Large intestine (tissue), 3 donors: ENCODE results near the gene SCGB1C2. TPM values are rescaled to one million over a fixed set of nuclear protein-coding genes. Genes with fewer than 3 reads are reported as not detected.

Experiments
- DNase-seq, 2 donors: peaks; one replicate each; pipeline versions ENCODE4 v3.0.0 to v3.0.0-alpha.2; 2013
- H3K27ac ChIP-seq: one replicate; pipeline ENCODE4 v1.5.1; 2013; ENCODE audit warnings: low read length
- H3K27me3 ChIP-seq: 2 replicates; pipeline ENCODE4 v1.6.1; 2013; ENCODE audit warnings: low read length; ENCODE audit not compliant: control insufficient read depth, insufficient read depth
- H3K36me3 ChIP-seq: 2 replicates; pipeline ENCODE4 v1.6.1; 2013; ENCODE audit warnings: low read length; ENCODE audit not compliant: control insufficient read depth, insufficient read depth
- H3K4me1 ChIP-seq: one replicate; pipeline ENCODE4 v1.6.1; 2013; ENCODE audit warnings: low read length; ENCODE audit not compliant: control insufficient read depth, insufficient read depth
- H3K4me3 ChIP-seq: one replicate; pipeline ENCODE4 v1.5.1; 2013; ENCODE audit warnings: low read length
- H3K9me3 ChIP-seq: one replicate; pipeline ENCODE4 v1.6.1; 2013; ENCODE audit warnings: mild to moderate bottlenecking, low read depth, low read length, moderate library complexity; ENCODE audit not compliant: control insufficient read depth
- WGBS: methylation state at CpG from one replicate; pipeline ENCODE4 v1.1.5; 2013; ENCODE audit warnings: low lambda C conversion rate; ENCODE audit not compliant: insufficient coverage; 5-methylcytosine and 5-hydroxymethylcytosine counted together
- polyA plus RNA-seq: library from polyadenylated mRNA; unstranded; fragments of 120-200 nt; gene quantifications from one replicate; pipeline ENCODE4 v1.2.1, GENCODE V29; 2013

The SCGB1C2 gene
- polyA plus RNA-seq, 1 donor = not detected

DNA sequence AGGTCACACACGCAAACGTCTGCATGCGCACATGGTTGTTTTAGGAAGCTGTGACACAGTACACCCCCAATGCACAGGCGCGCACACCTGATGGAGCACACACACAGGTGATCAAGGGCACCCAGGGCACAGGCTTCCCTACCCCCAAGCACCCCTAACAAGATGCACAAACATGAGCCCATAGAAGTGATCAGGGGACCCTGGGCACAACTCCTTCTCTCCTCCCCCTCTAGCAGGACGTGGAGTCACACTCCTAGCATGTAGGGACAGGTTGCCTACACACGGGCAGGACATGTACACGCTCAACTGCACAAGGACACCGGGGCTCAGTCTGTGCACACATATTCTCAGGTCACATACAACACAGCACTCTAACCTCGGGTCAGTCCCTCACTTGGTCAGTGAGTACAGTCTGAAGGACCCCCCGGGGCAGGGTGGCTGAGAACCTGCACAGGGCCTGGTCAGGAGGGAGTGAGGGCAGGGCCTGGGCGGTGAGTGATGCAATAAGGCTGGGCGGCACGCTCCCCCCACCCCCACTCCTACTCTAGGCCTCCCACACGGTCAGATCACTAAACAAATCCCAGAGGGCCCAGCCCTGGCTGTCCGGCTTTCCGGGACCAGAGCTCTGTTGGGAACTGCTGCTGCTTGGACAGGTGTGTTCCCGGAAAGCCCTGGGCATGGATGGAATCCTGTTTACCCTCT, 44.8 kb downstream of the SCGB1C2 start:
- H3K4me1 ChIP-seq = no peaks in the 10 kb centered on the region
- peaks cover 80% of the 10 kb centered on the region for H3K27me3 ChIP-seq
- H3K4me3 ChIP-seq = no peak overlapping the region
- no peak for DNase-seq
- no peaks in the 10 kb centered on the region for H3K9me3 ChIP-seq
- WGBS = no CpG with 5 or more reads among the region's 18 CpGs
- H3K27ac ChIP-seq = no peak overlapping the region
- no peaks in the 10 kb centered on the region for H3K36me3 ChIP-seq

DNA sequence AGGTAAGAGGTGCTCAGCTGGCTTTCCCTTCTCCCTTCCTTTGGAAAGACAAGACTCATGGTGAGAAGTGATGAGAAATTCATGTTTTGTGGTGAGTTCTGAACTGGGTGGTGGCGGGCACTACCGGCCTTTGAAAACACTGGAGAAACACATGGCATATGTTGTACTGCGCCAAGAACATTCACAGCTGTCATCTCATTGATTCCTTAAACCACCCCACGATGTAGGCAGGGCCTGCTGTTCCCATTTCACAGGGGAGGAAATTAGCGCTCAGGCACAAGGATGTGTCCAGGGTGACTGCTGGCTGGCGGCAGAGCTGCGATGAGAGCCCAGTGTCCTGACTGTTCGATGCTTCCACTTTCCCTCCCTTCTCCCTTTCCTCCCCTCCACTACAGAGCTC, 45.7 kb downstream of the SCGB1C2 start:
- WGBS = no CpG with 5 or more reads among the region's 8 CpGs
- no peaks in the 10 kb centered on the region for H3K4me1 ChIP-seq
- no peak for DNase-seq
- no peak overlapping the region for H3K27ac ChIP-seq
- peaks cover 75% of the 10 kb centered on the region for H3K27me3 ChIP-seq
- no peak overlapping the region for H3K4me3 ChIP-seq
- H3K9me3 ChIP-seq = no peaks in the 10 kb centered on the region
- no peaks in the 10 kb centered on the region for H3K36me3 ChIP-seq

DNA sequence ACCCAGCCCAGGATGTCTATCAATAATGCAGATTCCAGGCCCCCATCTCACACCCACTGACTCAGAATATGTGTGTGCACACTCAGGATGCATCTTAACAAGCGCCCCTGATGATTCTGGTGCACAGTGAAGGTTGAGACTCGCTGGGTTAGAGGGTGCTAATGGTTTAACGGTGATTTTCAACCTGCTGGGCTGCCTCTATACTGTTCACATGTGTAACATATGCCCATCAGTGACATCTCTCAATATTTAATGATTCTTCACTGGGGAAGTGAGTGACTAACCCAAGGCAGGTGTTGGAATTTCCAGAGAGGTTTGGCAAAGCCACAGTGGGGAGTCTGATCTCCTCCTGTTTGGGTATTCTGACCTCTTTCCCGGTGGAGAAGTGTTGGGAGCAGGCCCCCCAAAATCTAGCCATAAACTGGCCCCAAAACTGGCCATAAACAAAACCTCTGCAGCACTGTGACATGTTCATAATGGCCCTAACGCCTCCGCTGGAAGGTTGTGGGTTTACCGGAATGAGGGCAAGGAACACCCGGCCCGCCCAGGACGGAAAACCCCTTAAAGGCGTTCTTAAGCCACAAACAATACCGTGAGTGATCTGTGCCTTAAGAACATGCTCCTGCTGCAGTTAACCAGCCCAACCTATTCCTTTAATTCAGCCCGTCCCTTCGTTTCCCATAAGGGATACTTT, 48.2 kb downstream of the SCGB1C2 start:
- H3K27ac ChIP-seq = no peak overlapping the region
- no CpG with 5 or more reads among the region's 14 CpGs for WGBS

DNA sequence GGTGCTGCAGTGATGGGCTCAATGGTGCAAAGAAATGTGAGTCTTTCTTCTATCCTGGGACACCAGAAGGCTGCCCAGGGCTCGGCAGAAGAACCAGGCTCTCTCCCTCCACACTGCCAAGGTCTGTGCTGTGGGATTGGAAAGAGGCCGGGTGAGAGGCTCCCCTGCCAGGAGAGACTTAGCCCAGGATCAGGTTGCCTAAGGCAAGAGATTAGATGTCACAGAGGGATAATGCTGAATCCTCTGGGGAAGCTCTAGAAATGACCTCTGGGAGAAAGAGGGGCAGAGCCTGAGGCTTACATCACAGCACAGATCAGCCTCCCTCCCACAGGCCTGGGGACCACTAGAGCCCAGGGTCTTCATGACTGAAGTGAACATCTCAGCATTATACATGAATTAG, 49.8 kb downstream of the SCGB1C2 start:
- no peak for DNase-seq
- Histone ChIP-seq H3K36me3 (no peaks in the 10 kb centered on the region), H3K27me3 (peaks cover 50% of the 10 kb centered on the region), H3K9me3 (no peaks in the 10 kb centered on the region), H3K4me3 (no peak overlapping the region), H3K27ac (no peak overlapping the region), H3K4me1 (no peaks in the 10 kb centered on the region)
- WGBS = no CpG with 5 or more reads among the region's 2 CpGs

More for the DNA sequence above, 48.2 kb downstream of the SCGB1C2 start:
- Histone ChIP-seq H3K9me3 (no peaks in the 10 kb centered on the region), H3K4me3 (no peak overlapping the region), H3K4me1 (no peaks in the 10 kb centered on the region), H3K36me3 (no peaks in the 10 kb centered on the region), H3K27me3 (peaks cover 55% of the 10 kb centered on the region)
- no peak for DNase-seq

Other genes with a start within 250 kb of the SCGB1C2 start
- gene DOC2B, start 44.1 kb downstream of the SCGB1C2 start, polyA plus RNA-seq = 7.0 TPM
- 8.2 TPM for gene RPH3AL, start 215.2 kb downstream of the SCGB1C2 start, polyA plus RNA-seq